Liver (tissue), 9 donors: ENCODE results near the gene OPA3. TPM values are rescaled to one million over a fixed set of nuclear protein-coding genes. Genes with fewer than 3 reads are reported as not detected.

Source experiments
- DNase-seq: peaks from one replicate; pipeline ENCODE4 v3.0.0-alpha.2; 2017; ENCODE audit warnings: low spot score
- H3K27ac ChIP-seq, 2 donors: one replicate each; pipeline ENCODE4 v1.7.0; 2013; ENCODE audit warnings: inconsistent platforms in 2 of 2, low read length in 2 of 2, control low read depth in 1 of 2, low read depth in 1 of 2, mild to moderate bottlenecking in 1 of 2
- H3K27me3 ChIP-seq, 4 donors: one replicate each; pipeline versions ENCODE4 v1.6.1 to v1.7.0; 2013; ENCODE audit warnings: low read length in 3 of 4, inconsistent platforms in 1 of 4, mild to moderate bottlenecking in 1 of 4, moderate library complexity in 1 of 4; ENCODE audit not compliant: control insufficient read depth in 4 of 4, insufficient read depth in 4 of 4
- H3K36me3 ChIP-seq, 4 donors: one replicate each; pipeline versions ENCODE4 v1.6.1 to v1.7.0; 2013; ENCODE audit warnings: low read length in 3 of 4, mild to moderate bottlenecking in 3 of 4, low read depth in 1 of 4, moderate library complexity in 1 of 4; ENCODE audit not compliant: control insufficient read depth in 4 of 4, insufficient read depth in 3 of 4
- H3K4me1 ChIP-seq, 4 donors: one replicate each; pipeline versions ENCODE4 v1.6.1 to v1.7.0; 2013; ENCODE audit warnings: low read length in 3 of 4, mild to moderate bottlenecking in 3 of 4, moderate library complexity in 1 of 4; ENCODE audit not compliant: control insufficient read depth in 4 of 4, insufficient read depth in 4 of 4
- H3K4me3 ChIP-seq, 3 donors: one replicate each; pipeline versions ENCODE4 v1.6.1 to v1.7.0; 2013; ENCODE audit warnings: low read length in 3 of 3, control low read depth in 1 of 3, low read depth in 1 of 3, mild to moderate bottlenecking in 1 of 3
- H3K9ac ChIP-seq, 2 donors: one replicate each; pipeline ENCODE4 v1.7.0; 2013; ENCODE audit warnings: low read length in 2 of 2, mild to moderate bottlenecking in 2 of 2, moderate library complexity in 2 of 2, control low read depth in 1 of 2, low read depth in 1 of 2
- H3K9me3 ChIP-seq, 4 donors: one replicate each; pipeline versions ENCODE4 v1.6.1 to v1.7.0; 2013; ENCODE audit warnings: low read length in 3 of 4; ENCODE audit not compliant: control insufficient read depth in 4 of 4
- ATF3 ChIP-seq: IDR thresholded peaks from 2 replicates; pipeline ENCODE4 v1.6.1; 2016; ENCODE audit warnings: antibody characterized with exemption
- CTCF ChIP-seq: fragments of 150-350 bp; IDR thresholded peaks from 2 replicates; pipeline ENCODE4 v1.5.1; 2017; ENCODE audit warnings: improper control_type of control experiment, low read depth, low read length; ENCODE audit not compliant: missing input control
- EGR1 ChIP-seq, 2 donors: IDR thresholded peaks; 2 replicates each; pipeline ENCODE4 v1.6.1; 2016 to 2018; ENCODE audit warnings: antibody characterized with exemption in 2 of 2, low read depth in 2 of 2
- FOXA1 ChIP-seq: IDR thresholded peaks from 2 replicates; pipeline ENCODE4 v1.6.1; 2016; ENCODE audit warnings: antibody characterized with exemption
- FOXA2 ChIP-seq: IDR thresholded peaks from 2 replicates; pipeline ENCODE4 v1.6.1; 2016; ENCODE audit warnings: antibody characterized with exemption
- GABPA ChIP-seq, 2 donors: IDR thresholded peaks in 1 of 2; conservative IDR thresholded peaks in 1 of 2; 2 replicates each; pipeline ENCODE4 v1.6.1; 2016; ENCODE audit warnings: antibody characterized with exemption in 2 of 2, mild to moderate bottlenecking in 1 of 2, moderate library complexity in 1 of 2
- HNF4A ChIP-seq, 2 donors: conservative IDR thresholded peaks; 2 replicates each; pipeline ENCODE4 v1.6.1; 2016; ENCODE audit warnings: antibody characterized with exemption in 2 of 2, mild to moderate bottlenecking in 2 of 2
- HNF4G ChIP-seq: IDR thresholded peaks from 2 replicates; pipeline ENCODE4 v1.6.1; 2016; ENCODE audit warnings: antibody characterized with exemption
- JUND ChIP-seq, 2 donors: IDR thresholded peaks; 2 replicates each; pipeline ENCODE4 v1.6.1; 2016; ENCODE audit warnings: antibody characterized with exemption in 2 of 2
- MAX ChIP-seq: IDR thresholded peaks from 2 replicates; pipeline ENCODE4 v1.6.1; 2016; ENCODE audit warnings: antibody characterized with exemption
- NR2F2 ChIP-seq: IDR thresholded peaks from 2 replicates; pipeline ENCODE4 v1.6.1; 2016; ENCODE audit warnings: antibody characterized with exemption
- RAD21 ChIP-seq, 2 donors: IDR thresholded peaks; 2 replicates each; pipeline ENCODE4 v1.6.1; 2016; ENCODE audit warnings: antibody characterized with exemption in 2 of 2, mild to moderate bottlenecking in 2 of 2
- REST ChIP-seq: IDR thresholded peaks from 2 replicates; pipeline ENCODE4 v1.6.1; 2016; ENCODE audit warnings: antibody characterized with exemption, mild to moderate bottlenecking
- RXRA ChIP-seq, 2 donors: IDR thresholded peaks; 2 replicates each; pipeline ENCODE4 v1.6.1; 2017 to 2018; ENCODE audit warnings: antibody characterized with exemption in 2 of 2, mild to moderate bottlenecking in 1 of 2
- SP1 ChIP-seq: IDR thresholded peaks from 2 replicates; pipeline ENCODE4 v1.6.1; 2018; ENCODE audit warnings: antibody characterized with exemption, mild to moderate bottlenecking
- TAF1 ChIP-seq: conservative IDR thresholded peaks from 2 replicates; pipeline ENCODE4 v1.6.1; 2016; ENCODE audit warnings: antibody characterized with exemption, mild to moderate bottlenecking
- YY1 ChIP-seq: IDR thresholded peaks from 2 replicates; pipeline ENCODE4 v1.6.1; 2016; ENCODE audit warnings: antibody characterized with exemption, mild to moderate bottlenecking
- ZBTB33 ChIP-seq: IDR thresholded peaks from 2 replicates; pipeline ENCODE4 v1.6.1; 2016; ENCODE audit warnings: antibody characterized with exemption
- WGBS: extraction: QIAGEN DNeasy Blood & Tissue Kit; methylation state at CpG from one replicate; pipeline ENCODE4 v1.1.7; 2013; 5-methylcytosine and 5-hydroxymethylcytosine counted together
- polyA plus RNA-seq, 2 donors: library from polyadenylated mRNA; stranded (reverse) in 1 of 2; unstranded in 1 of 2; fragments of 200-250 nt in 1 of 2; fragments of >200 nt in 1 of 2; fragmentation: Nextera tagmentation in 1 of 2; extraction: Ambion mirVana in 1 of 2; gene quantifications; one replicate each; pipeline versions ENCODE4 v1.2.1 to v1.2.3, GENCODE V29; 2013 to 2015
- total RNA-seq, 2 donors: library from RNA; depleted of rRNA; stranded (reverse); fragments of >200 nt; gene quantifications; one replicate each; pipeline ENCODE4 v1.2.3, GENCODE V29; 2014
- donor health status: healthy.
- donor health status: healthy.
- donor health status: healthy.
- donor health status: healthy.
- donor health status: healthy.

The OPA3 gene
- total and polyA plus RNA-seq, 4 donors: 3.8 to 9.4 (median 6.2) TPM

GRCh38 chr19:45492137-45492626 is 92.4 kb downstream of the OPA3 start:
- no peaks in the 10 kb centered on the region for H3K36me3 ChIP-seq
- H3K27me3 ChIP-seq: peaks cover 0 to 6% (median 2%) of the 10 kb centered on the region in 4 donors
- H3K4me3 ChIP-seq: peak overlapping the region in 1 of 3 donors; percentile 48
- H3K9me3 ChIP-seq: no peaks in the 10 kb centered on the region
- TF ChIP-seq HNF4G (no peak), EGR1 (IDR thresholded peaks at IDR 0.05; ENCODE audit: low read depth in 2 of 2) (no peak), REST (no peak), FOXA2 (no peak), HNF4A (conservative IDR thresholded peaks at IDR 0.05) (no peak), YY1 (no peak), JUND (IDR thresholded peaks at IDR 0.05) (no peak), RAD21 (IDR thresholded peaks at IDR 0.05) (no peak), TAF1 (no peak), RXRA (IDR thresholded peaks at IDR 0.05) (no peak), GABPA (IDR thresholded peaks at IDR 0.05 in 1 of 2, conservative IDR thresholded peaks at IDR 0.05 in 1 of 2) (no peak), NR2F2 (no peak), CTCF (no peak), FOXA1 (no peak), SP1 (no peak), ATF3 (no peak), ZBTB33 (no peak), MAX (no peak)
- peaks cover 6 to 18% (median 13%) of the 10 kb centered on the region in 4 donors for H3K4me1 ChIP-seq
- H3K9ac ChIP-seq: no peak overlapping the region
- 88% methylated on average over 5 of the region's 5 CpGs for WGBS
- H3K27ac ChIP-seq: no peak overlapping the region
- DNase-seq: no peak
